WTC11 (cell line): Measurements from ENCODE around the gene AMPD3. TPM values are rescaled to one million over a fixed set of nuclear protein-coding genes. Genes with fewer than 3 reads are reported as not detected.

Experiments used
- ATAC-seq: fragments of 200-7000 bp; cut with Tn5 transposase; 2 replicates; pipeline ENCODE4 v1.10.0; 2021; ENCODE audit warnings: mild to moderate bottlenecking, moderate library complexity
- CTCF ChIA-PET: fragments of 300-600 bp; sonication (Branson Sonifier 250); formaldehyde crosslinking; loops from one replicate; lab custom pipeline; 2021; ENCODE audit warnings: antibody characterized with exemption; lab: Charles Lee
- POLR2A ChIA-PET: fragments of 350-600 bp; sonication (Branson Sonifier 250); formaldehyde crosslinking; loops from one replicate; lab custom pipeline; 2021; ENCODE audit warnings: antibody characterized with exemption; lab: Charles Lee
- DNase-seq: peaks from one replicate; pipeline ENCODE4 v3.0.0; 2021; ENCODE audit warnings: low spot score
- H3K27ac Mint-ChIP-seq: 2 replicates; pipeline ENCODE4 v1.8.0; 2021; ENCODE audit warnings: mixed read lengths
- H3K27me3 Mint-ChIP-seq: 2 replicates; pipeline ENCODE4 v1.8.0; 2021; ENCODE audit warnings: low read depth, mild to moderate bottlenecking, moderate library complexity, mixed read lengths
- H3K36me3 Mint-ChIP-seq: 2 replicates; pipeline ENCODE4 v1.8.0; 2021; ENCODE audit warnings: mixed read lengths
- H3K4me1 Mint-ChIP-seq: 2 replicates; pipeline ENCODE4 v1.8.0; 2022; ENCODE audit warnings: mixed read lengths
- H3K4me3 Mint-ChIP-seq: 2 replicates; pipeline ENCODE4 v1.8.0; 2021; ENCODE audit warnings: mild to moderate bottlenecking, moderate library complexity, mixed read lengths
- H3K9me3 Mint-ChIP-seq: 2 replicates; pipeline ENCODE4 v1.8.0; 2021; ENCODE audit warnings: mixed read lengths
- ATF1 ChIP-seq: sonication (generic); formaldehyde crosslinking; IDR thresholded peaks from 2 replicates; pipeline ENCODE4 v1.8.1; 2023; ENCODE audit warnings: mild to moderate bottlenecking, moderate library complexity, missing genetic modification reagents
- ATF6 ChIP-seq: sonication (generic); formaldehyde crosslinking; IDR thresholded peaks from 2 replicates; pipeline ENCODE4 v1.8.1; 2023; ENCODE audit warnings: mild to moderate bottlenecking, missing genetic modification reagents
- CBFB ChIP-seq: sonication (generic); formaldehyde crosslinking; IDR thresholded peaks from 2 replicates; pipeline ENCODE4 v1.8.1; 2022; ENCODE audit warnings: mild to moderate bottlenecking, low read depth, missing genetic modification reagents
- JUN ChIP-seq: sonication (generic); formaldehyde crosslinking; IDR thresholded peaks from 2 replicates; pipeline ENCODE4 v1.8.0; 2023; ENCODE audit warnings: mild to moderate bottlenecking, missing genetic modification reagents
- MAX ChIP-seq: sonication (generic); formaldehyde crosslinking; IDR thresholded peaks from 2 replicates; pipeline ENCODE4 v1.8.0; 2022; ENCODE audit warnings: mild to moderate bottlenecking, missing genetic modification reagents
- MXD4 ChIP-seq: fragments of 250-450 bp; sonication (Bioruptor Pico); IDR thresholded peaks from 2 replicates; pipeline ENCODE4 v1.8.0; 2021; ENCODE audit warnings: mild to moderate bottlenecking, moderate library complexity, borderline replicate concordance
- NFYB ChIP-seq: sonication (generic); formaldehyde crosslinking; conservative IDR thresholded peaks from 2 replicates; pipeline ENCODE4 v1.8.0; 2022; ENCODE audit warnings: low read depth, missing genetic modification reagents
- NR3C1 ChIP-seq: sonication (generic); formaldehyde crosslinking; conservative IDR thresholded peaks from 2 replicates; pipeline ENCODE4 v1.8.1; 2023; ENCODE audit warnings: low read depth, mild to moderate bottlenecking, missing genetic modification reagents
- OVOL2 ChIP-seq: fragments of 250-450 bp; sonication (Bioruptor Pico); IDR thresholded peaks from 2 replicates; pipeline ENCODE4 v1.9.0; 2021; ENCODE audit warnings: mild to moderate bottlenecking, borderline replicate concordance
- PREB ChIP-seq: sonication (generic); formaldehyde crosslinking; IDR thresholded peaks from 2 replicates; pipeline ENCODE4 v1.8.1; 2022; ENCODE audit warnings: mild to moderate bottlenecking, missing genetic modification reagents, moderate library complexity, borderline replicate concordance
- RORB ChIP-seq: fragments of 250-450 bp; sonication (Bioruptor Pico); IDR thresholded peaks from 2 replicates; pipeline ENCODE4 v1.9.0; 2021; ENCODE audit warnings: mild to moderate bottlenecking
- TCF7 ChIP-seq: sonication (generic); formaldehyde crosslinking; IDR thresholded peaks from 2 replicates; pipeline ENCODE4 v1.8.0; 2022; ENCODE audit warnings: mild to moderate bottlenecking, low read depth, missing genetic modification reagents, moderate library complexity
- TEAD1 ChIP-seq: sonication (generic); formaldehyde crosslinking; IDR thresholded peaks from 2 replicates; pipeline ENCODE4 v1.8.0; 2022; ENCODE audit warnings: mild to moderate bottlenecking, missing genetic modification reagents
- ZBTB43 ChIP-seq: sonication (generic); formaldehyde crosslinking; IDR thresholded peaks from 2 replicates; pipeline ENCODE4 v1.8.1; 2023; ENCODE audit warnings: mild to moderate bottlenecking, missing genetic modification reagents
- ZMAT4 ChIP-seq: fragments of 250-450 bp; sonication (Bioruptor Pico); IDR thresholded peaks from 2 replicates; pipeline ENCODE4 v1.9.0; 2021; ENCODE audit warnings: mild to moderate bottlenecking
- ZNF219 ChIP-seq: sonication (generic); formaldehyde crosslinking; IDR thresholded peaks from 2 replicates; pipeline ENCODE4 v1.8.0; 2023; ENCODE audit warnings: missing genetic modification reagents, mild to moderate bottlenecking, borderline replicate concordance
- ZNF232 ChIP-seq: sonication (generic); formaldehyde crosslinking; IDR thresholded peaks from 2 replicates; pipeline ENCODE4 v1.8.0; 2022; ENCODE audit warnings: mild to moderate bottlenecking, missing genetic modification reagents
- ZNF423 ChIP-seq: fragments of 250-450 bp; sonication (Bioruptor Pico); IDR thresholded peaks from 2 replicates; pipeline ENCODE4 v2.1.2; 2022; ENCODE audit warnings: mild to moderate bottlenecking, moderate library complexity
- total RNA-seq: library from RNA; stranded (reverse); gene quantifications from 3 replicates; pipeline ENCODE4 v1.2.3, GENCODE V29; 2021

Gene AMPD3
- total RNA-seq, 1 experiment from 2014 or later: 6.4 TPM

GRCh38 chr11:10518891-10519290 lies 63.8 kb downstream of the AMPD3 start:
- Mint-ChIP-seq H3K27me3 (no peaks in the 10 kb centered on the region; the same call in 1 of the 2 replicates), H3K9me3 (no peaks in the 10 kb centered on the region), H3K36me3 (0 out of 2 replicates have a peak, but pooled peaks cover 3% of the 10 kb centered on the region)
- no peak for ATAC-seq
- POLR2A ChIA-PET: no interaction called here
- TF ChIP-seq OVOL2 (no peak), ZBTB43 (CRISPR knock-in tag) (no peak), ZNF232 (CRISPR knock-in tag) (no peak), ZNF219 (CRISPR knock-in tag) (no peak), NFYB (CRISPR knock-in tag) (no peak), ATF1 (CRISPR knock-in tag) (no peak), ATF6 (CRISPR knock-in tag) (no peak), ZNF423 (CRISPR knock-in tag) (no peak), PREB (CRISPR knock-in tag) (no peak)
- TF ChIP-seq, all 79 proteins: peak for 0
- no peak for DNase-seq
- no peak overlapping the region for H3K27ac Mint-ChIP-seq
- CTCF ChIA-PET: no interaction called here
- no peak overlapping the region for H3K4me3 Mint-ChIP-seq
- no peaks in the 10 kb centered on the region for H3K4me1 Mint-ChIP-seq

- no peak for TF ChIP-seq NR3C1 (CRISPR knock-in tag)
- no peak for TF ChIP-seq ZMAT4 (CRISPR knock-in tag)
- no peak for TF ChIP-seq PREB (CRISPR knock-in tag)
- no peak for TF ChIP-seq RORB (CRISPR knock-in tag)
- no peak for TF ChIP-seq OVOL2
- no peak for TF ChIP-seq MAX (CRISPR knock-in tag)
- TF ChIP-seq TEAD1 (CRISPR knock-in tag): no peak
- no peak for ATAC-seq
Measured at GRCh38 chr11:10519630-10520029, 64.6 kb downstream of the AMPD3 start.

GRCh38 chr11:10520562-10520961 lies 65.5 kb downstream of the AMPD3 start:
- H3K4me1 Mint-ChIP-seq: no peaks in the 10 kb centered on the region
- ChIA-PET POLR2A (no interaction called here), CTCF (interaction anchor here (2.4 kb wide), 1 partner anchor 20 kb away, joined by 9 read pairs; the partner anchor contains the start of gene RNF141)
- DNase-seq (no peak), ATAC-seq (no peak)
- H3K36me3 Mint-ChIP-seq: peaks cover 5% of the 10 kb centered on the region; the same call in 1 of the 2 replicates
- no peak overlapping the region for H3K4me3 Mint-ChIP-seq
- no peaks in the 10 kb centered on the region; the same call in 1 of the 2 replicates for H3K27me3 Mint-ChIP-seq
- TF ChIP-seq PREB (CRISPR knock-in tag): no peak
- no peak for TF ChIP-seq JUN (CRISPR knock-in tag)
- TF ChIP-seq TCF7 (CRISPR knock-in tag): no peak
- TF ChIP-seq CBFB (CRISPR knock-in tag): no peak
- TF ChIP-seq MXD4 (CRISPR knock-in tag): no peak
- no peak for TF ChIP-seq ATF1 (CRISPR knock-in tag)
- no peak overlapping the region for H3K27ac Mint-ChIP-seq
- H3K9me3 Mint-ChIP-seq: no peaks in the 10 kb centered on the region

More at GRCh38 chr11:10519630-10520029, 64.6 kb downstream of the AMPD3 start:
- H3K36me3 Mint-ChIP-seq: peaks cover 5% of the 10 kb centered on the region; the same call in 1 of the 2 replicates
- no peaks in the 10 kb centered on the region; the same call in 1 of the 2 replicates for H3K27me3 Mint-ChIP-seq
- H3K27ac Mint-ChIP-seq: no peak overlapping the region
- CTCF ChIA-PET: interaction anchor here (2.4 kb wide), 1 partner anchor 21 kb away, joined by 9 read pairs; the partner anchor contains the start of gene RNF141
- DNase-seq: no peak
- no peaks in the 10 kb centered on the region for H3K9me3 Mint-ChIP-seq
- POLR2A ChIA-PET: no interaction called here
- H3K4me3 Mint-ChIP-seq: no peak overlapping the region
- H3K4me1 Mint-ChIP-seq: no peaks in the 10 kb centered on the region
